OCI-LY3 (cell line): ENCODE measurements around the gene SPECC1L.
A peak's percentile ranks its signal among the peaks of the same experiment; 100 is the strongest.

Experiments
- H2AFZ ChIP-seq: fragments of 200-600, 300-600 bp; shearing (Covaris generic); 2 replicates; pipeline ENCODE4 v1.6.0; 2014; ENCODE audit warnings: antibody characterized with exemption, low read depth, low read length
- H3K27ac ChIP-seq: fragments of 200-600, 300-600 bp; sonication (generic); 2 replicates; pipeline ENCODE4 v1.5.1; 2014; ENCODE audit warnings: mild to moderate bottlenecking, low read length, moderate library complexity, mixed read lengths
- H3K27me3 ChIP-seq: fragments of 200-600, 300-600 bp; sonication (generic); 2 replicates; pipeline ENCODE4 v1.6.1; 2014; ENCODE audit warnings: low read depth, low read length, mixed read lengths
- H3K36me3 ChIP-seq: fragments of 200-600, 300-600 bp; sonication (generic); replicated peaks from 2 replicates; pipeline ENCODE3; 2014; ENCODE audit warnings: low read depth, low read length, mixed read lengths
- H3K4me1 ChIP-seq: fragments of 300-600, 200-600 bp; sonication (generic); 2 replicates; pipeline ENCODE4 v1.6.1; 2014; ENCODE audit warnings: low read length, mixed read lengths
- H3K4me2 ChIP-seq: fragments of 200-600, 300-600 bp; sonication (generic); 2 replicates; pipeline ENCODE4 v1.6.1; 2014; ENCODE audit warnings: low read length, mixed read lengths
- H3K4me3 ChIP-seq: fragments of 300-600, 200-600 bp; sonication (generic); 2 replicates; pipeline ENCODE4 v1.5.1; 2014; ENCODE audit warnings: antibody characterized with exemption, mild to moderate bottlenecking, low read length, moderate library complexity
- H3K79me2 ChIP-seq: fragments of 300-600, 200-600 bp; shearing (Covaris generic); 2 replicates; pipeline ENCODE4 v1.6.1; 2014; ENCODE audit warnings: mild to moderate bottlenecking, low read length, mixed read lengths
- H3K9ac ChIP-seq: fragments of 300-600, 200-600 bp; shearing (Covaris generic); 2 replicates; pipeline ENCODE4 v1.6.0; 2014; ENCODE audit warnings: mild to moderate bottlenecking, low read length, moderate library complexity
- H3K9me3 ChIP-seq: fragments of 200-600, 300-600 bp; shearing (Covaris generic); 2 replicates; pipeline ENCODE4 v1.6.1; 2014; ENCODE audit warnings: low read length, mixed read lengths; ENCODE audit not compliant: insufficient read depth
- H4K20me1 ChIP-seq: fragments of 200-600, 300-600 bp; sonication (generic); 2 replicates; pipeline ENCODE4 v1.6.1; 2016; ENCODE audit warnings: low read length, mixed read lengths; ENCODE audit not compliant: insufficient read depth
- CTCF ChIP-seq: fragments of 200-600, 300-600 bp; sonication (generic); IDR thresholded peaks from 2 replicates; pipeline ENCODE4 v1.5.1; 2014; ENCODE audit warnings: antibody characterized with exemption, low read length, low read depth
- EZH2phosphoT487 ChIP-seq: fragments of 200-600 bp; shearing (Covaris generic); IDR thresholded peaks from 2 replicates; pipeline ENCODE4 v1.6.1; 2018; ENCODE audit warnings: antibody characterized with exemption, mixed run types, low read depth

Gene SPECC1L

GRCh38 chr22:24270556-24271385 lies at the start of gene SPECC1L:
TSS of gene SPECC1L (plus strand) at chr22:24270831. CDS start at chr22:24302232, 31,401 bp downstream.
- TF ChIP-seq CTCF (0 out of 2 replicates have a peak, but pooled peaks have one; percentile 11), EZH2phosphoT487 (no peak)
- Histone ChIP-seq H3K36me3 (no peaks in the 10 kb centered on the region), H3K79me2 (peaks cover 49% of the 10 kb centered on the region), H3K9ac (peak within 1 kb of the TSS; percentile 93), H3K27ac (peak within 1 kb of the TSS; percentile 69), H3K4me2 (peak within 1 kb of the TSS; percentile 83), H3K27me3 (no peaks in the 10 kb centered on the region), H2AFZ (peak within 1 kb of the TSS; percentile 96), H3K4me1 (peaks cover 27% of the 10 kb centered on the region), H4K20me1 (peaks cover 27% of the 10 kb centered on the region), H3K9me3 (no peaks in the 10 kb centered on the region), H3K4me3 (peak within 1 kb of the TSS; percentile 89)

GRCh38 chr22:24224468-24224867 lies 46.2 kb upstream of the SPECC1L start:
- Histone ChIP-seq H3K4me3 (no peak overlapping the region), H2AFZ (no peak overlapping the region), H3K27ac (no peak overlapping the region), H3K27me3 (no peaks in the 10 kb centered on the region), H3K4me1 (no peaks in the 10 kb centered on the region), H4K20me1 (no peaks in the 10 kb centered on the region), H3K4me2 (no peak overlapping the region), H3K9ac (no peak overlapping the region), H3K36me3 (no peaks in the 10 kb centered on the region), H3K9me3 (no peaks in the 10 kb centered on the region), H3K79me2 (no peaks in the 10 kb centered on the region)
- no peak for TF ChIP-seq EZH2phosphoT487
- no peak for TF ChIP-seq CTCF

- Histone ChIP-seq H3K27ac (no peak overlapping the region), H3K4me3 (no peak overlapping the region), H3K4me2 (no peak overlapping the region), H3K9me3 (no peaks in the 10 kb centered on the region), H3K27me3 (no peaks in the 10 kb centered on the region), H4K20me1 (no peaks in the 10 kb centered on the region), H3K36me3 (no peaks in the 10 kb centered on the region), H3K9ac (no peak overlapping the region), H3K4me1 (no peaks in the 10 kb centered on the region), H3K79me2 (no peaks in the 10 kb centered on the region), H2AFZ (no peak overlapping the region)
- TF ChIP-seq EZH2phosphoT487 = no peak
- no peak for TF ChIP-seq CTCF
These were observed 45.5 kb upstream of the SPECC1L start for GRCh38 chr22:24225044-24225601.

- Histone ChIP-seq H3K4me2 (no peak overlapping the region), H3K4me3 (no peak overlapping the region), H3K9ac (no peak overlapping the region), H2AFZ (no peak overlapping the region), H3K36me3 (no peaks in the 10 kb centered on the region), H3K79me2 (no peaks in the 10 kb centered on the region), H4K20me1 (no peaks in the 10 kb centered on the region), H3K4me1 (peaks cover 1% of the 10 kb centered on the region; the same call in 1 of the 2 replicates), H3K9me3 (no peaks in the 10 kb centered on the region), H3K27me3 (no peaks in the 10 kb centered on the region), H3K27ac (no peak overlapping the region)
- TF ChIP-seq CTCF (no peak), EZH2phosphoT487 (no peak)
These were observed 44.7 kb upstream of the SPECC1L start for GRCh38 chr22:24225951-24226350.
